ENCODE results near the gene MSANTD3. TPM values are rescaled to one million over a fixed set of nuclear protein-coding genes. Genes with fewer than 3 reads are reported as not detected.

The MSANTD3 gene
- total and polyA plus RNA-seq, 2 of the 13 experiments (the other 11 are each of a cell fraction or from before 2014, with no cell fraction given): 10.1 to 19.2 TPM

- no peak for TF ChIP-seq ZNF414 (CRISPR knock-in tag; IDR thresholded peaks at IDR 0.05)
- TF ChIP-seq, protein P1, sequence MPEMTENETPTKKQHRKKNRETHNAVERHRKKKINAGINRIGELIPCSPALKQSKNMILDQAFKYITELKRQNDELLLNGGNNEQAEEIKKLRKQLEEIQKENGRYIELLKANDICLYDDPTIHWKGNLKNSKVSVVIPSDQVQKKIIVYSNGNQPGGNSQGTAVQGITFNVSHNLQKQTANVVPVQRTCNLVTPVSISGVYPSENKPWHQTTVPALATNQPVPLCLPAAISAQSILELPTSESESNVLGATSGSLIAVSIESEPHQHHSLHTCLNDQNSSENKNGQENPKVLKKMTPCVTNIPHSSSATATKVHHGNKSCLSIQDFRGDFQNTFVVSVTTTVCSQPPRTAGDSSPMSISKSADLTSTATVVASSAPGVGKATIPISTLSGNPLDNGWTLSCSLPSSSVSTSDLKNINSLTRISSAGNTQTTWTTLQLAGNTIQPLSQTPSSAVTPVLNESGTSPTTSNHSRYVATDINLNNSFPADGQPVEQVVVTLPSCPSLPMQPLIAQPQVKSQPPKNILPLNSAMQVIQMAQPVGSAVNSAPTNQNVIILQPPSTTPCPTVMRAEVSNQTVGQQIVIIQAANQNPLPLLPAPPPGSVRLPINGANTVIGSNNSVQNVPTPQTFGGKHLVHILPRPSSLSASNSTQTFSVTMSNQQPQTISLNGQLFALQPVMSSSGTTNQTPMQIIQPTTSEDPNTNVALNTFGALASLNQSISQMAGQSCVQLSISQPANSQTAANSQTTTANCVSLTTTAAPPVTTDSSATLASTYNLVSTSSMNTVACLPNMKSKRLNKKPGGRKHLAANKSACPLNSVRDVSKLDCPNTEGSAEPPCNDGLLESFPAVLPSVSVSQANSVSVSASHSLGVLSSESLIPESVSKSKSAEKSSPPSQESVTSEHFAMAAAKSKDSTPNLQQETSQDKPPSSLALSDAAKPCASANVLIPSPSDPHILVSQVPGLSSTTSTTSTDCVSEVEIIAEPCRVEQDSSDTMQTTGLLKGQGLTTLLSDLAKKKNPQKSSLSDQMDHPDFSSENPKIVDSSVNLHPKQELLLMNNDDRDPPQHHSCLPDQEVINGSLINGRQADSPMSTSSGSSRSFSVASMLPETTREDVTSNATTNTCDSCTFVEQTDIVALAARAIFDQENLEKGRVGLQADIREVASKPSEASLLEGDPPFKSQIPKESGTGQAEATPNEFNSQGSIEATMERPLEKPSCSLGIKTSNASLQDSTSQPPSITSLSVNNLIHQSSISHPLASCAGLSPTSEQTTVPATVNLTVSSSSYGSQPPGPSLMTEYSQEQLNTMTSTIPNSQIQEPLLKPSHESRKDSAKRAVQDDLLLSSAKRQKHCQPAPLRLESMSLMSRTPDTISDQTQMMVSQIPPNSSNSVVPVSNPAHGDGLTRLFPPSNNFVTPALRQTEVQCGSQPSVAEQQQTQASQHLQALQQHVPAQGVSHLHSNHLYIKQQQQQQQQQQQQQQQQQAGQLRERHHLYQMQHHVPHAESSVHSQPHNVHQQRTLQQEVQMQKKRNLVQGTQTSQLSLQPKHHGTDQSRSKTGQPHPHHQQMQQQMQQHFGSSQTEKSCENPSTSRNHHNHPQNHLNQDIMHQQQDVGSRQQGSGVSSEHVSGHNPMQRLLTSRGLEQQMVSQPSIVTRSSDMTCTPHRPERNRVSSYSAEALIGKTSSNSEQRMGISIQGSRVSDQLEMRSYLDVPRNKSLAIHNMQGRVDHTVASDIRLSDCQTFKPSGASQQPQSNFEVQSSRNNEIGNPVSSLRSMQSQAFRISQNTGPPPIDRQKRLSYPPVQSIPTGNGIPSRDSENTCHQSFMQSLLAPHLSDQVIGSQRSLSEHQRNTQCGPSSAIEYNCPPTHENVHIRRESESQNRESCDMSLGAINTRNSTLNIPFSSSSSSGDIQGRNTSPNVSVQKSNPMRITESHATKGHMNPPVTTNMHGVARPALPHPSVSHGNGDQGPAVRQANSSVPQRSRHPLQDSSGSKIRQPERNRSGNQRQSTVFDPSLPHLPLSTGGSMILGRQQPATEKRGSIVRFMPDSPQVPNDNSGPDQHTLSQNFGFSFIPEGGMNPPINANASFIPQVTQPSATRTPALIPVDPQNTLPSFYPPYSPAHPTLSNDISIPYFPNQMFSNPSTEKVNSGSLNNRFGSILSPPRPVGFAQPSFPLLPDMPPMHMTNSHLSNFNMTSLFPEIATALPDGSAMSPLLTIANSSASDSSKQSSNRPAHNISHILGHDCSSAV (CRISPR knock-in tag; IDR thresholded peaks at IDR 0.05; ENCODE audit: borderline replicate concordance): no peak
- TF ChIP-seq, protein P2, sequence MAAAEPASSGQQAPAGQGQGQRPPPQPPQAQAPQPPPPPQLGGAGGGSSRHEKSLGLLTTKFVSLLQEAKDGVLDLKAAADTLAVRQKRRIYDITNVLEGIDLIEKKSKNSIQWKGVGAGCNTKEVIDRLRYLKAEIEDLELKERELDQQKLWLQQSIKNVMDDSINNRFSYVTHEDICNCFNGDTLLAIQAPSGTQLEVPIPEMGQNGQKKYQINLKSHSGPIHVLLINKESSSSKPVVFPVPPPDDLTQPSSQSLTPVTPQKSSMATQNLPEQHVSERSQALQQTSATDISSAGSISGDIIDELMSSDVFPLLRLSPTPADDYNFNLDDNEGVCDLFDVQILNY (CRISPR knock-in tag; conservative IDR thresholded peaks at IDR 0.05): no peak
- TF ChIP-seq, protein P3, sequence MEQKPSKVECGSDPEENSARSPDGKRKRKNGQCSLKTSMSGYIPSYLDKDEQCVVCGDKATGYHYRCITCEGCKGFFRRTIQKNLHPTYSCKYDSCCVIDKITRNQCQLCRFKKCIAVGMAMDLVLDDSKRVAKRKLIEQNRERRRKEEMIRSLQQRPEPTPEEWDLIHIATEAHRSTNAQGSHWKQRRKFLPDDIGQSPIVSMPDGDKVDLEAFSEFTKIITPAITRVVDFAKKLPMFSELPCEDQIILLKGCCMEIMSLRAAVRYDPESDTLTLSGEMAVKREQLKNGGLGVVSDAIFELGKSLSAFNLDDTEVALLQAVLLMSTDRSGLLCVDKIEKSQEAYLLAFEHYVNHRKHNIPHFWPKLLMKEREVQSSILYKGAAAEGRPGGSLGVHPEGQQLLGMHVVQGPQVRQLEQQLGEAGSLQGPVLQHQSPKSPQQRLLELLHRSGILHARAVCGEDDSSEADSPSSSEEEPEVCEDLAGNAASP (CRISPR knock-in tag; IDR thresholded peaks at IDR 0.05; ENCODE audit: borderline replicate concordance): no peak
- TF ChIP-seq ZNF136 (CRISPR knock-in tag; IDR thresholded peaks at IDR 0.05; ENCODE audit: low read depth): no peak
- TF ChIP-seq NKX3-1 (CRISPR knock-in tag; IDR thresholded peaks at IDR 0.05): no peak
- TF ChIP-seq KDM6A (CRISPR knock-in tag; IDR thresholded peaks at IDR 0.05; ENCODE audit: low read depth): no peak
- no peak for TF ChIP-seq ZNF552 (CRISPR knock-in tag; IDR thresholded peaks at IDR 0.05; ENCODE audit: borderline replicate concordance)
- TF ChIP-seq NCOA2 (CRISPR knock-in tag; IDR thresholded peaks at IDR 0.05): no peak
- no peak for TF ChIP-seq PHF8 (CRISPR knock-in tag; IDR thresholded peaks at IDR 0.05)
- 0 out of 2 replicates have a peak, but pooled peaks have one; percentile 28 for TF ChIP-seq GABPB1 (CRISPR knock-in tag; IDR thresholded peaks at IDR 0.05)
- TF ChIP-seq ZNF225 (CRISPR knock-in tag; IDR thresholded peaks at IDR 0.05): no peak
- TF ChIP-seq, protein P4, sequence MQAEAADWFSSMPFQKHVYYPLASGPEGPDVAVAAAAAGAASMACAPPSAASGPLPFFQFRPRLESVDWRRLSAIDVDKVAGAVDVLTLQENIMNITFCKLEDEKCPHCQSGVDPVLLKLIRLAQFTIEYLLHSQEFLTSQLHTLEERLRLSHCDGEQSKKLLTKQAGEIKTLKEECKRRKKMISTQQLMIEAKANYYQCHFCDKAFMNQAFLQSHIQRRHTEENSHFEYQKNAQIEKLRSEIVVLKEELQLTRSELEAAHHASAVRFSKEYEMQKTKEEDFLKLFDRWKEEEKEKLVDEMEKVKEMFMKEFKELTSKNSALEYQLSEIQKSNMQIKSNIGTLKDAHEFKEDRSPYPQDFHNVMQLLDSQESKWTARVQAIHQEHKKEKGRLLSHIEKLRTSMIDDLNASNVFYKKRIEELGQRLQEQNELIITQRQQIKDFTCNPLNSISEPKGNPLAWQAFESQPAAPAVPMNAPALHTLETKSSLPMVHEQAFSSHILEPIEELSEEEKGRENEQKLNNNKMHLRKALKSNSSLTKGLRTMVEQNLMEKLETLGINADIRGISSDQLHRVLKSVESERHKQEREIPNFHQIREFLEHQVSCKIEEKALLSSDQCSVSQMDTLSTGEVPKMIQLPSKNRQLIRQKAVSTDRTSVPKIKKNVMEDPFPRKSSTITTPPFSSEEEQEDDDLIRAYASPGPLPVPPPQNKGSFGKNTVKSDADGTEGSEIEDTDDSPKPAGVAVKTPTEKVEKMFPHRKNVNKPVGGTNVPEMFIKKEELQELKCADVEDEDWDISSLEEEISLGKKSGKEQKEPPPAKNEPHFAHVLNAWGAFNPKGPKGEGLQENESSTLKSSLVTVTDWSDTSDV (CRISPR knock-in tag; IDR thresholded peaks at IDR 0.05): no peak
- TF ChIP-seq ZNF274 (CRISPR knock-in tag; IDR thresholded peaks at IDR 0.05): 0 out of 2 replicates have a peak, but pooled peaks have one; percentile 31
- TF ChIP-seq SAP130 (CRISPR knock-in tag; IDR thresholded peaks at IDR 0.05; ENCODE audit: low read depth): peak; percentile 41; the same call in 1 of the 2 replicates
Observed at GRCh38 chr9:100473276-100474081, 46.5 kb downstream of the MSANTD3 start (continued).
